GM19099 (cell line): Measurements from ENCODE around the gene NEU4.

Experiments used
- POLR2A ChIP-seq: IDR thresholded peaks from 3 replicates; pipeline ENCODE4 v1.6.1; 2011; ENCODE audit warnings: low read depth; ENCODE audit not compliant: insufficient read length; ENCODE audit errors: extremely low read depth

Gene NEU4, protein sequence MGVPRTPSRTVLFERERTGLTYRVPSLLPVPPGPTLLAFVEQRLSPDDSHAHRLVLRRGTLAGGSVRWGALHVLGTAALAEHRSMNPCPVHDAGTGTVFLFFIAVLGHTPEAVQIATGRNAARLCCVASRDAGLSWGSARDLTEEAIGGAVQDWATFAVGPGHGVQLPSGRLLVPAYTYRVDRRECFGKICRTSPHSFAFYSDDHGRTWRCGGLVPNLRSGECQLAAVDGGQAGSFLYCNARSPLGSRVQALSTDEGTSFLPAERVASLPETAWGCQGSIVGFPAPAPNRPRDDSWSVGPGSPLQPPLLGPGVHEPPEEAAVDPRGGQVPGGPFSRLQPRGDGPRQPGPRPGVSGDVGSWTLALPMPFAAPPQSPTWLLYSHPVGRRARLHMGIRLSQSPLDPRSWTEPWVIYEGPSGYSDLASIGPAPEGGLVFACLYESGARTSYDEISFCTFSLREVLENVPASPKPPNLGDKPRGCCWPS

DNA sequence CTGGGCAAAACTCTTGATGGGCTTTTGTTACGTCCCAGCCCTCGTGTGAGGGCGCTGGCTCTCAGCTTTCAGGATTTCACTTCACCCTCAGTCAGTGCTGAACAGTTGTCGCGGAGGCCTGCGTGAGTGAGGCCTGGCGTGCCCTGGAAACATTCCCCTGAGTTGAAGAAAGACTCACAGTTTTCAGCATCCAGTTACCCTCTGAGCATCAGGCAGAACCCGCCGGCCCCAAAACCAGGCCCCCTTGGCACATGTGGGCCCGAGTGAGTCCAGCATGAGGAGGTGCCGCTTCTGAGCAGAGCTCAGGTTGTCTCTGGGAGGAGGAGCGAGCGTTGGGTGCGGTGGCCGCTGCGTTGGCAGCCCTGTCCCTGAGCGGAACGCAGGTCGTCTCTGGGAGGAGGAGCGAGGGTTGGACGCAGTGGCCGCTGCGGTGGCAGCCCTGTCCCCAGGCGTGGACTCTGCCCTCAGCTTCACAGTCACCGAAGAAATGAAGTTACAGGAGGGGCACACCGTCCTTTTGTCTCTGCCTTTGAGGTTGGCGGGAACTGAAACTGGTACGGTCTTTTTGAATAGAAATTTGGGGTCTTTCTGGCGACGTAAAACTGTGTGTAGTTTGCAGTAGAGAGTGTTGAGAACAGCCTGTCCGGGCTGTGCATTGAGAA lies at the start of gene NEU4:
Gene NEU4 (plus strand): TSS at position 473 of the 662 bp plus-strand sequence. CDS start 5,292 bp downstream, outside the sequence.
- no peak for TF ChIP-seq POLR2A

DNA sequence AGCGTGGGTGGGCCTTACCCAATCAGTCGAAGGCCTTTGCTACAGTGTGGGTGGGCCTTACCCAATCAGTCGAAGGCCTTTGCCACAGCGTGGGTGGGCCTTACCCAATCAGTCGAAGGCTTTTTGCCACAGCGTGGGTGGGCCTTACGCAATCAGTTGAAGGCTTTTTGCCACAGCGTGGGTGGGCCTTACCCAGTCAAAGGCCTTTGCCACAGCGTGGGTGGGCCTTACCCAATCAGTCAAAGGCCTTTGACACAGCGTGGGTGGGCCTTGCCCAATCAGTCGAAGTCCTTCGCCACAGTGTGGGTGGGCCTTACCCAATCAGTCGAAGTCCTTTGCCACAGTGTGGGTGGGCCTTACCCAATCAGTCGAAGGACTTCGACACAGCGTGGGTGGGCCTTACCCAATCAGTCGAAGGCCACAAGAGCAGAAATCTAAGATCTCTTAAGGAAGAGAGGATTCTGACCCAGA lies 48.7 kb upstream of the NEU4 start:
- TF ChIP-seq POLR2A = no peak

DNA sequence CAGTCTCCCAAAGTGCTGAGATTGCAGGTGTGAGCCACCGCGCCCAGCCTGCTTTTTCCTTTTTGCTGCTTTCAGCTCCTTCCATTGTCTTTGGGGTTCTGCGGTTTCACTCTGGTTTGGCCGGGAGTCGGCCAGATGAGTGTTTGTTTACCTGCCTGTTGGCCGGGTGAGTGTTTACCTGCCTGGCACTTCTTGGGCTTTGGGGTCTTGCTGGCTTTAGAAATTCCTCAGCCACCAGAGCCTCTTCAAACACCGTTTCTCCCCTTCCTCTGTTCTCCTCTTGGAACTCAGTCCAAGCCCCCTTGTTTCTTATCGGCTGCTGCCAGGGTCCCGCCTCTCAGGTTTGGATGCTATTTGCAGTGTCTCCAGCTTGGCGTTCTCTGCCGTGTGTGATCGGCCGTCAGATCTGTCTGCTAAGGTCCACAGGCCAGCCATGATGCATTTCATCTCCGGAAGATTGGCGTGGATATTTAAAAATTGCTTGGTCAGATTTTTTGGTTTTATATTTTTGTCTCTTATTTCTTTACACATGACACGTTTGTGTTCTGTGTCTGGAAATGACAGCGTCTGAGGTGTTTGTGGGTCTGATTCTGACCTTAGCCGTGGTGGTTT lies 46.6 kb upstream of the NEU4 start:
- no peak for TF ChIP-seq POLR2A

DNA sequence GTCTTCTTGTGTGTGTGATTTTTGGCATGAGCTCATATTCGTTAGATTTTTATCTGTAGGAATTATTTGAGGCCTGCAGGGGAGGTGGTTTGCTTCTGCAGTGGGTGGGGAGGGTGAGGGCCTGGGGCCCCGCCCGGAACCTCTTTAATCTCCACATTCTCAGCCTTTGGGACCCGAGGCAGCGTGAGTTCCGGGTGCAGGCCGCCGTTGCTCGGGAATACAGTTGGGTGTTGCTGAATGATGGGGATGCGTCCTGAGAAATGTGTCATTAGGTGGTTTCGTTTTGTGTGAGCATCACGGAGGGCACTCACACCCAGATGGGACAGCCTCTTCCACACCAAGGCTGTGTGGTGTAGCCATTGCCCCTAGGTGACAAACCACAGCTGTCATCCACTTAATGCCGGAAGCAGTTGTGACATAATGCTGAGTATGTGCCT lies 46.0 kb upstream of the NEU4 start:
- TF ChIP-seq POLR2A = no peak

DNA sequence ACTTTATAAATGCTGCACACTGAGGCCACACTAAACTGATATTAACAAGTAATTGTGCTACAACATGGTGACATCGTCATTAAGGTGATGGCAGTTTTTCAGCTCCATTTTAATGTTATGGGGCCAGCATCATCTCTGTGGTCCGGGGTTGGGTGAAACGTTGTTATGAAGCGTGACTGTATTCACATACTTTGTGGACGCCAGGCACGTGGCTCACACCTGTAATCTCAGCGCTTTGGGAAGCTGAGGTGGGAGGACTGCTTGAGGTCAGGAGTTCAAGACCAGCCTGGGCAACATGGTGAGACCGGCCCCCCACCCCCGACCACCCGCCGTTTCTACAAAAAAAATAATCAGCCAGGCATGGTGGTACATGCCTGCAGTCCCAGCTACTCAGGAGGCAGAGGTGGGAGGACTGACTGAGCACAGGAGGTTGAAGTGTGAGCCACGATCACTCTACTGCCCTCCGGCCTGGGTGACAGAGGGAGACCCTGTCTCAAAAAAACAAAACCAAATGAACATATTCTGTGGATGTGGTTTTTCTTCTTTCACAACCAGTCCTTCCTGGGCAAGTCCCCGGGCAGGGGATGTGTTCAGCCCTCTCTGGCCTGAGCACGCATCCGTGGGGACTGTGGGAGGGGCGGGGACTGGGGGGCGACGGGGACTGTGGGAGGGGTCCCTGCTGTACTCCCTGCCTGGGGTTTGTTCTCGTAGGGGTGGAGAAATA lies 45.3 kb upstream of the NEU4 start:
- TF ChIP-seq POLR2A = no peak

DNA sequence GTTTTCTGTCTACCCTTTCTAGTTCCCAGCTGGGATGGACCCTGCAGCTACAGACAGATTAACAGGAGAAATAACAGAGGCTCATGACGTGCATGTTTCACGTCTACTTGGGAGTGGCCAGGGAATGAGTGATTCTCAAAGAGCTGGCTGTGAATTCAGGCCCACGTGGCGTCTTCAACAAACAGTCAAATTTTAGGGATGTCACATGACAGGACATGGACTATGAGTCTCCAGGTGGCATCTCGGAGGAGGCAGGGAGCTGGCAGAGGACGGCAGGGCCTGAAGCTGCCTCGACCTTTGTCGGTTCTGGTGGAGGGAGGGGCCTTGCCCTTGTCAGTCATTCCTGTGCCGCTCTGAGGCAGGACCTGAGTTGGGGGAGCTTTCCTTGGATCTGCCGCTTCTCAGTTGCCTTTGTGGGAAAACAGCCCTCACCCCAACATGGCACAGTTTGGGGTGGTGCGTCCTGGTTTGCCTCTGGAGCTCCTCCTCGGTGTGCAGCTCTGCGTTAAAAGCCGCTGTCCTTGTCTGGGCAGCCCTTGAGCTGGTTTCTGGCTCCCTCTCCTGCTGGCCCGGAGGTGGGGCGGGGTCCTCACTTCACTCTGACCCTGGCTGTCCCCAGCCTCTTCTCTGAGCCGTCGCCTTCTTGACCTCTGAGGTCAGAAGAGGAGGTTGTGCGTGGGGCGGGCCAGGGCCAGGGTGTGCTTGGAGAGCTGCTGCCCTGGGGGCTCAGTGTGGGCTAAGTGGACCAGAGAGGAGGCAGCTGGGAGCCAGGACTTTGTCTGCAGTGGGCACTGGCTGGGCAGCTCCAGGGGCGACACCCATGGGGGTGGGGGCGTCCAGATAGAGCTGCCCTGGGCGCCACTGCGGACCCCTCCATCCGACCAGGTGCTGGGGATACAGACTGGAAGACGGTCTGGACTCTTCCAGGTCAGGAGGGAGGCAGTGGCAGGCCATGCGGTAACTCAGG lies 44.4 kb upstream of the NEU4 start:
- no peak for TF ChIP-seq POLR2A

DNA sequence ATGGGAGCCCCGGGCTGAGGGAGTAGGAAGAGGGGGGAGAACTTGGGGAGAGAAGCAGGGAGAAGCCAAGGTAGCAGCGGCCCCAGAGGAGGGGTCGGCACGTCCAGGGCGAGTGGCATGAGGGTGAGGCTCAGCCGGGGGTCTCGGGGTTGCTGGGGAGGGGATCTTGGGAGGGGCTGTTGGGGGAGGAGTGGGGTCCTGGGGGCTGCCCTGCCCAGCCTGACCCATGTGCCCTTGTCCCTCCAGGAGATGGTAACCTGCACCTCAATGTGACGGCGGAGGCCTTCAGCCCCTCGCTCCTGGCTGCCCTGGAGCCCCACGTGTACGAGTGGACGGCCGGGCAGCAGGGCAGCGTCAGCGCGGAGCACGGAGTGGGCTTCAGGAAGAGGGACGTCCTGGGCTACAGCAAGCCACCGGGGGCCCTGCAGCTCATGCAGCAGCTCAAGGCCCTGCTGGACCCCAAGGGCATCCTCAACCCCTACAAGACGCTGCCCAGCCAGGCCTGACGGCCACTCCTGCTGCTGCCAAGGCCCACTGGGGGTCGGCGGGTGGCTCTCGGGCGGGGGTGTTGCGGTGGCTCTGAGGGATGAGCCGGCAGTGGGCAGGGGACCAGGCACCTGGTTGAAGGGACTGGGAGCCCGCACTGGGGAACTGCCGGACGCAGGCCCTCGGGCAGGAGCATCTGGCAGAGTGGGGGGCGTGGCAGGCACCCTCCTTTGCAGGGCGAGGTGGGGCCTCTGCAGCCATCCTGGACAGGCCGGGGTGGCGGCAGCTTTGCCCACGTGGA lies 41.3 kb upstream of the NEU4 start:
- TF ChIP-seq POLR2A = no peak

DNA sequence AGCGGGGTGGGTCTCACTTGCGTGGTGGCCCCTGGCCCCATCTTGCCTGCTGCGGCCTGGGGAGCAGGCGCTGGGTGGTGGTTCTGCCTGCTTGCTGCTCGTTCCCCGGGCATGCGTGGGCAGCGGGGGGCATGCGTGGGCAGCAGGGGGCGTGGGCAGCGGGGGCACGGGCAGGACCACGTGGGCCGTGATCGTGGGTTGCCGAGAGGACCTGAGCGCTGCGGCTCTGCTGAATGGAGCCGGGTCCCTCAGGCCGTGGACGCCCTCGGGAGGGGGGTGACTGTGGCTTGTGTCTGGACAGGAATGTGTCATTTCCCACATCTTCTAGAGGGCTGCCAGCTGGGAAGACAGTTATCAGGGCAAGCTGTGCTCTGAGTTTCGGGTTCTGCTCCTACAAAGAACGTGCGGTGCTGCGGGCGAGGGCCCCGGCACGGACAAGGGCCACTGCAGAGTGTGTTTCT lies 40.7 kb upstream of the NEU4 start:
- TF ChIP-seq POLR2A = no peak

DNA sequence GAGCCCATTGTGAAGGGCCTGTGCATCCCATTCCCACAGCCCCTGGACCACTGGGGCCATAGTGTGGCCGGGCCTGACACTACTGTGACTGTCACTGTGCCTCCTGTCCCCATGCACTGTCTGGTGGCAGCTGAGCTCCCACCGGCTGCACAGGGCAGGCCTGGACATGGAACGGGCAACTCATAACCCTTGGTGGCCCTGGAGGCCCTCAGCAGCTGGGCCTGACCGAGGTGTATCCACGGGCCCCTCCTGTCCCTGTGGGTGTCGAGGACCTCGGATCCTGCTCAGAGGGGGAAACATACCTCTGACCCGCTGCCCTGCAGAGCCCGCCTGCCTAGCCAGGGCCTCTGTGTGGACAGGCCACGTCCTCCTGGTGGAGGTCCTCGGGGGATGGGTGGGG lies 40.1 kb upstream of the NEU4 start:
- no peak for TF ChIP-seq POLR2A

DNA sequence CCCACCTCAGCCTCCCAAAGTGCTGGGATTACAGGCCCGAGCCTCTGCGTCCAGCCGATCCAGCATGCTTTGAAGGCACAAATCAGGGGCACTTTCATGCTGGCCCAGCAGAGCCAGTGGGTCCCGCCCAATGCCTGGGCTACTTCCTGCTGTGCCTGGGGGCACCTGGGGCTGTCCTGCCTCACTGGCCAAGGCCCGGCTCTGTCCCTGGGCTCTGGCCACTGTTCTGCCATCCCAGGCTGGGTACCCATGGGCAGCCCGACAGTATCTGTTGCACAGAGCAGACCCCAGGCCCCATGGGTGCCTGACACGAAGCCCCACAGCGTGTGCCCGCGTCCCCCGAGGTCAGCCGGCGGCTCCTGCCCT lies 39.2 kb upstream of the NEU4 start:
- no peak for TF ChIP-seq POLR2A

DNA sequence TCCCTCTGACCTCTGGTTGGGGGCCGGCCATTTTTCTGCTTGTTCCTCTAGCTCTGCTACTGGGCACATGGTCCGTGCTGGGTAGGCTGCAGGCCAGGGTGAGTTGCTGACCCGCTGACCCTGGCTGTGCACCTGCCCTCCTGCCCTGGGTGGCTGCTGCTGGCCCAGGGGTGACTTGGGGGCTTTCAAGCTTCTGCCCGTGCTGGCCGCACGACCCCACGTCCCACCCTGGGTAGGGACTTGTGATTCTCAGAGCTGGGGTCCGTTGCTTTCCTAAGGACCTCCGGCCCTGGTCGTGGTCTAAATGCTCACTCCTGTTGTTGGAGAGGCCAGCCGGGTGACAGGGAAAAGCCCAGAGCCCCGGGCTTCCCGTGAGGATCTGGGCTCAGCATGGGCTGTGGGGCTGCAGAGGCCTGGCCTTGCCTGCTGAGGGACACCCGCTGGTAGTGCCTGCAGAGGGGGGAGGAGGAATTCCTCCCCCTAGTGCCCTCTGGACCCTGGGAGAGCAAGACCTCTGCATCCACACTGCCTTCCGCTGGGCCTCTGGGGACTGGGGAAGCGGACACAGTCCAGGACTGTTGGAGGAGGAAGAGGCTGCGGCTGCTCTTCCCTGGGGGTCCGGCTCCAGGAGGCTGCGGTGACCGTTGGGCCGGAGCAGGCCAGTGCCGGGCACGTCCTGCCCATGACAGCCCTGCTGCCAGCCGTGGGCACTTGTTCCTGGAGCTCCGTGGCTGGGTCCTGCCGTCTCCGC lies 38.6 kb upstream of the NEU4 start:
- no peak for TF ChIP-seq POLR2A

DNA sequence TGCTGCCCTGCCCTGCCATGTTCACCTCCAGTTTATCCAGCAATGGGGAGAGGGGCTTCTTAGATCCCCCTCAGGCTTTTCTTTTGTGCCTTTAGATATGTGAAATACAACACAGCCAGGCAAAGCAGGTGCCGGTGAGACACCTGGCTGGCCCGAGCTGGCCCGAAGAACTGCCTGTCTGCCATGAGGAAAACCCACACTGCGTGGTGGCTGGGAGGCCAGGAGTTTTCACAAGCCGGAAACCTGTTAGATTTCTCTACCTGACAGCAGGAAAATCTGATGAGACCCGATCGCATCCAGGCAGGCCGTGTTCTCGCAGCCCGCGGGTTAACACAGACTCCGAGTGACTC lies 38.1 kb upstream of the NEU4 start:
- TF ChIP-seq POLR2A = no peak

DNA sequence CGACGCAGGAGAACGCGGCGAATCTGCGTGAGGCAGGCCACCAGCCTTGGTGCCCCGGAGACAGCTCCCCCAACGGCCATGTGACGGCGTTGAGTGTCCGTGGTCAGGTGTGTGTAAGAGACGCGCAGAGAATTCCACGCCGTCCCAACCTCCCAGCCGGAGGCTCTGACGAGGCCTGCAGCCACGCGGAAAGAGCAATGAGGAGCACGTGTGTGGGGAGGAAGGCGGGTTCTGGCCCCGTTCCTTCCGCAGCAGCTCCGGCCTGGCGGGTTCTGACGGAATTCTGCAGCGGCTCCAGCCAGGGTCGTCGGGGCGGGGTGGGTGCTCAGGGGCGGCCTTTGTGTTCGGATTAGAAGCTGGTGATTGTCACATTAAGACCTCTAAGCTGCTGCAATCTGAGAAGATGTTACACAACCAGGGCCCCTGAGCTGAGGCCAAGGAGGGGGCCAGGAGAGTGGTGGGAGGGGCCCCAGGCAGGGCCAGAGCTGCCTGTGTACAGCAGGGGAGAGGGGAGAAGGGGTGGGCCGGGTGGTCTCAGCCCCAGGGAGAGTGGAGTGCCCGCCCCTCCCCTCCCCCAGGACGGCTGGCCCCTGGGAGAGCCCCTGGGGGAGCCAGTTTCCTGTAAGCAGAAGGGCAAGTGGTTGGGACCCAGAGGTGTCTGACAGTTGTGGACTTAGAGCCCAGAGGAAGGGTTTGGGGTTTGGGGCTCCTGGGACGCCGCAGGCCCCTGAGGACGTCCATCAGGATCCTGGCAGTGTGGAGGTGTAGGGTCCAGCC lies 37.5 kb upstream of the NEU4 start:
- no peak for TF ChIP-seq POLR2A
